Measurements from ENCODE around the gene TEF. TPM values are rescaled to one million over a fixed set of nuclear protein-coding genes. Genes with fewer than 3 reads are reported as not detected.
A peak's percentile ranks its signal among the peaks of the same experiment; 100 is the strongest.

The TEF gene
- total RNA-seq, 2 donors from 2014 or later: 3.8 to 4.3 TPM

- Mint-ChIP-seq H3K9me3 (no peaks in the 10 kb centered on the region), H3K4me3 (no peak overlapping the region), H3K27me3 (no peaks in the 10 kb centered on the region), H3K27ac (no peak overlapping the region), H3K4me1 (ENCODE audit: low read depth in 2 of 2) (peaks cover 0 to 9% of the 10 kb centered on the region in 2 donors), H3K36me3 (peaks cover 10% of the 10 kb centered on the region)
- DNase-seq (ENCODE audit: low spot score) (peak; percentile 59), ATAC-seq (no peak)
Measured at GRCh38 chr22:41345807-41346335, 35.9 kb upstream of the TEF start.

GRCh38 chr22:41347066-41347859, 34.5 kb upstream of the TEF start:
- Mint-ChIP-seq H3K27ac (no peak overlapping the region), H3K36me3 (peaks cover 10% of the 10 kb centered on the region), H3K9me3 (no peaks in the 10 kb centered on the region), H3K27me3 (no peaks in the 10 kb centered on the region), H3K4me1 (ENCODE audit: low read depth in 2 of 2) (peaks cover 0 to 5% of the 10 kb centered on the region in 2 donors), H3K4me3 (no peak overlapping the region)
- ATAC-seq: no peak
- no peak for DNase-seq (ENCODE audit: low spot score)

GRCh38 chr22:41348964-41349484, 32.7 kb upstream of the TEF start:
- no peaks in the 10 kb centered on the region for H3K9me3 Mint-ChIP-seq
- peaks cover 0 to 4% of the 10 kb centered on the region in 2 donors for H3K4me1 Mint-ChIP-seq (ENCODE audit: low read depth in 2 of 2)
- ATAC-seq (no peak), DNase-seq (ENCODE audit: low spot score) (no peak)
- no peak overlapping the region for H3K4me3 Mint-ChIP-seq
- no peak overlapping the region for H3K27ac Mint-ChIP-seq
- H3K36me3 Mint-ChIP-seq: peaks cover 10% of the 10 kb centered on the region
- H3K27me3 Mint-ChIP-seq: no peaks in the 10 kb centered on the region

- H3K27ac Mint-ChIP-seq: peak overlapping the region in 1 of 2 donors; percentile 2
- no peak for DNase-seq (ENCODE audit: low spot score)
Measured at GRCh38 chr22:41350087-41350486, 31.7 kb upstream of the TEF start.

GRCh38 chr22:41351011-41351410, 30.7 kb upstream of the TEF start:
- Mint-ChIP-seq H3K4me1 (ENCODE audit: low read depth in 2 of 2) (peaks cover 0 to 4% of the 10 kb centered on the region in 2 donors), H3K27me3 (no peaks in the 10 kb centered on the region), H3K27ac (no peak overlapping the region), H3K36me3 (peaks cover 10% of the 10 kb centered on the region), H3K4me3 (no peak overlapping the region), H3K9me3 (no peaks in the 10 kb centered on the region)
- ATAC-seq: no peak
- no peak for DNase-seq (ENCODE audit: low spot score)

More at GRCh38 chr22:41350087-41350486, 31.7 kb upstream of the TEF start:
- Mint-ChIP-seq H3K4me1 (ENCODE audit: low read depth in 2 of 2) (peaks cover 0 to 4% of the 10 kb centered on the region in 2 donors), H3K9me3 (no peaks in the 10 kb centered on the region), H3K4me3 (no peak overlapping the region), H3K36me3 (peaks cover 10% of the 10 kb centered on the region), H3K27me3 (no peaks in the 10 kb centered on the region)
- no peak for ATAC-seq

- H3K4me3 Mint-ChIP-seq: no peak overlapping the region
- H3K9me3 Mint-ChIP-seq: no peaks in the 10 kb centered on the region
- H3K27ac Mint-ChIP-seq: no peak overlapping the region
- H3K36me3 Mint-ChIP-seq: peaks cover 10% of the 10 kb centered on the region
- peaks cover 0 to 4% of the 10 kb centered on the region in 2 donors for H3K4me1 Mint-ChIP-seq (ENCODE audit: low read depth in 2 of 2)
- ATAC-seq (no peak), DNase-seq (ENCODE audit: low spot score) (no peak)
- H3K27me3 Mint-ChIP-seq: no peaks in the 10 kb centered on the region
Measured at GRCh38 chr22:41352058-41352457, 29.7 kb upstream of the TEF start.

GRCh38 chr22:41353862-41354575, 27.7 kb upstream of the TEF start:
- Mint-ChIP-seq H3K4me3 (no peak overlapping the region), H3K36me3 (peaks cover 10% of the 10 kb centered on the region), H3K4me1 (ENCODE audit: low read depth in 2 of 2) (peaks cover 0 to 4% of the 10 kb centered on the region in 2 donors), H3K9me3 (no peaks in the 10 kb centered on the region), H3K27ac (no peak overlapping the region), H3K27me3 (no peaks in the 10 kb centered on the region)
- ATAC-seq (no peak), DNase-seq (ENCODE audit: low spot score) (no peak)

GRCh38 chr22:41354979-41355378, 26.8 kb upstream of the TEF start:
- DNase-seq (ENCODE audit: low spot score) (no peak), ATAC-seq (no peak)
- H3K27me3 Mint-ChIP-seq: no peaks in the 10 kb centered on the region
- H3K4me3 Mint-ChIP-seq: no peak overlapping the region
- H3K4me1 Mint-ChIP-seq (ENCODE audit: low read depth in 2 of 2): peaks cover 0 to 4% of the 10 kb centered on the region in 2 donors
- H3K36me3 Mint-ChIP-seq: peaks cover 9% of the 10 kb centered on the region
- H3K27ac Mint-ChIP-seq: no peak overlapping the region
- H3K9me3 Mint-ChIP-seq: no peaks in the 10 kb centered on the region

GRCh38 chr22:41355895-41356294, 25.8 kb upstream of the TEF start:
- H3K27ac Mint-ChIP-seq: no peak overlapping the region
- H3K4me3 Mint-ChIP-seq: no peak overlapping the region
- H3K36me3 Mint-ChIP-seq: no peaks in the 10 kb centered on the region
- no peaks in the 10 kb centered on the region for H3K27me3 Mint-ChIP-seq
- ATAC-seq: no peak
- no peaks in the 10 kb centered on the region for H3K4me1 Mint-ChIP-seq (ENCODE audit: low read depth in 2 of 2)
- DNase-seq (ENCODE audit: low spot score): no peak
- no peaks in the 10 kb centered on the region for H3K9me3 Mint-ChIP-seq

- no peaks in the 10 kb centered on the region for H3K9me3 Mint-ChIP-seq
- no peak overlapping the region for H3K4me3 Mint-ChIP-seq
- ATAC-seq (no peak), DNase-seq (ENCODE audit: low spot score) (no peak)
- H3K27ac Mint-ChIP-seq: no peak overlapping the region
- H3K4me1 Mint-ChIP-seq (ENCODE audit: low read depth in 2 of 2): no peaks in the 10 kb centered on the region
- no peaks in the 10 kb centered on the region for H3K27me3 Mint-ChIP-seq
- no peaks in the 10 kb centered on the region for H3K36me3 Mint-ChIP-seq
Measured at GRCh38 chr22:41356430-41357028, 25.2 kb upstream of the TEF start.

GRCh38 chr22:41357191-41357590, 24.6 kb upstream of the TEF start:
- no peaks in the 10 kb centered on the region for H3K27me3 Mint-ChIP-seq
- H3K27ac Mint-ChIP-seq: no peak overlapping the region
- no peaks in the 10 kb centered on the region for H3K36me3 Mint-ChIP-seq

GRCh38 chr22:41358927-41359326, 22.8 kb upstream of the TEF start:
- Mint-ChIP-seq H3K27ac (no peak overlapping the region), H3K4me3 (no peak overlapping the region), H3K27me3 (no peaks in the 10 kb centered on the region), H3K36me3 (no peaks in the 10 kb centered on the region), H3K9me3 (no peaks in the 10 kb centered on the region), H3K4me1 (ENCODE audit: low read depth in 2 of 2) (no peaks in the 10 kb centered on the region)
- ATAC-seq (no peak), DNase-seq (ENCODE audit: low spot score) (no peak)

More at GRCh38 chr22:41357191-41357590, 24.6 kb upstream of the TEF start:
- no peaks in the 10 kb centered on the region for H3K4me1 Mint-ChIP-seq (ENCODE audit: low read depth in 2 of 2)
- H3K4me3 Mint-ChIP-seq: no peak overlapping the region
- no peaks in the 10 kb centered on the region for H3K9me3 Mint-ChIP-seq
- DNase-seq (ENCODE audit: low spot score) (no peak), ATAC-seq (no peak)

- ATAC-seq (no peak), DNase-seq (ENCODE audit: low spot score) (no peak)
- Mint-ChIP-seq H3K9me3 (no peaks in the 10 kb centered on the region), H3K4me3 (no peak overlapping the region), H3K4me1 (ENCODE audit: low read depth in 2 of 2) (no peaks in the 10 kb centered on the region), H3K27me3 (no peaks in the 10 kb centered on the region), H3K27ac (no peak overlapping the region), H3K36me3 (no peaks in the 10 kb centered on the region)
Measured at GRCh38 chr22:41359376-41359775, 22.4 kb upstream of the TEF start.
